HCT116 (cell line): ENCODE measurements around the gene DYNC1LI1.

Source experiments
- CBX3 ChIP-seq: IDR thresholded peaks from 2 replicates; pipeline ENCODE4 v1.6.1; 2012; ENCODE audit warnings: low read depth
- CEBPB ChIP-seq: IDR thresholded peaks from 2 replicates; pipeline ENCODE4 v1.6.1; 2012; ENCODE audit warnings: low read depth
- ELF1 ChIP-seq: IDR thresholded peaks from 2 replicates; pipeline ENCODE4 v1.6.1; 2012; ENCODE audit warnings: low read depth, borderline replicate concordance
- EZH2 ChIP-seq: fragments of 200-600 bp; sonication (generic); IDR thresholded peaks from 2 replicates; pipeline ENCODE4 v1.6.1; 2017; ENCODE audit warnings: antibody characterized with exemption, mixed run types
- FOSL1 ChIP-seq: IDR thresholded peaks from 2 replicates; pipeline ENCODE4 v1.6.1; 2012; ENCODE audit warnings: low read depth
- JUND ChIP-seq: IDR thresholded peaks from 2 replicates; pipeline ENCODE4 v1.6.1; 2012
- POLR2A ChIP-seq: IDR thresholded peaks from 2 replicates; pipeline ENCODE4 v1.7.0; 2011; ENCODE audit warnings: borderline replicate concordance; ENCODE audit not compliant: insufficient read depth, insufficient read length; ENCODE audit errors: extremely low read depth
- POLR2AphosphoS5 ChIP-seq: IDR thresholded peaks from 2 replicates; pipeline ENCODE4 v1.6.1; 2011; ENCODE audit warnings: mild to moderate bottlenecking, low read depth, low read length, moderate library complexity
- RAD21 ChIP-seq: IDR thresholded peaks from 2 replicates; pipeline ENCODE4 v1.6.1; 2012; ENCODE audit warnings: low read depth, mild to moderate bottlenecking
- SIN3A ChIP-seq: IDR thresholded peaks from 2 replicates; pipeline ENCODE4 v1.6.1; 2012; ENCODE audit warnings: low read depth
- SRF ChIP-seq: IDR thresholded peaks from 2 replicates; pipeline ENCODE4 v1.6.1; 2012; ENCODE audit warnings: low read depth
- TCF7L2 ChIP-seq: IDR thresholded peaks from 2 replicates; pipeline ENCODE4 v1.7.0; 2011; ENCODE audit warnings: borderline replicate concordance, inconsistent platforms; ENCODE audit not compliant: insufficient read depth, insufficient read length; ENCODE audit errors: extremely low read depth
- TF ChIP-seq, protein P1 (sequence below), 3 experiments: fragments of 200-600 bp in 1 of 3; sonication (generic) in 1 of 3; IDR thresholded peaks in 2 of 3; conservative IDR thresholded peaks in 1 of 3; 2 replicates each; pipeline ENCODE4 v1.5.1; 2012 to 2017; ENCODE audit warnings: low read depth in 2 of 3, low read length in 2 of 3, antibody characterized with exemption in 1 of 3, borderline replicate concordance in 1 of 3, control low read depth in 1 of 3, mild to moderate bottlenecking in 1 of 3, mixed read lengths in 1 of 3, mixed run types in 1 of 3, moderate library complexity in 1 of 3; ENCODE audit not compliant: insufficient read depth in 1 of 3
- TF ChIP-seq, protein P2 (sequence below): IDR thresholded peaks from 2 replicates; pipeline ENCODE4 v1.6.1; 2012; ENCODE audit warnings: low read depth

DNA sequence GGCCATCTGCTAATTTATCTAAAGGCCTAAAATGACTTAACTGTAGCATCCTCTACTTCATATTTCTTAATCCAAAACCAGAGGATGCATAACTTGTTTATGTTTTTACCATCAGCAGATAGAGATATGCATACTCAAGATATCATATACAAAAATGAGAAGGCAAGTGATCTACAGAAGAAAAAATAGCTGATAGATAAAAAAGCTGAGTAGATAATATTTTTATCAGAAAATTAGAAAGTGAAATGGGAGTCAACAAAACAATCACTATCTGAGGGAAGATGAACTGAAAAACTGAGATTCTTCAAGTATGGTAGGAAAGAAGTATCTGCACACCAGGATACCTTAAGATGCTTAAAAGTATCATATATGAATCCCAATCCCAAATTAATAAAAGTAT lies 25.4 kb downstream of the DYNC1LI1 start:
- TF ChIP-seq, protein P1, sequence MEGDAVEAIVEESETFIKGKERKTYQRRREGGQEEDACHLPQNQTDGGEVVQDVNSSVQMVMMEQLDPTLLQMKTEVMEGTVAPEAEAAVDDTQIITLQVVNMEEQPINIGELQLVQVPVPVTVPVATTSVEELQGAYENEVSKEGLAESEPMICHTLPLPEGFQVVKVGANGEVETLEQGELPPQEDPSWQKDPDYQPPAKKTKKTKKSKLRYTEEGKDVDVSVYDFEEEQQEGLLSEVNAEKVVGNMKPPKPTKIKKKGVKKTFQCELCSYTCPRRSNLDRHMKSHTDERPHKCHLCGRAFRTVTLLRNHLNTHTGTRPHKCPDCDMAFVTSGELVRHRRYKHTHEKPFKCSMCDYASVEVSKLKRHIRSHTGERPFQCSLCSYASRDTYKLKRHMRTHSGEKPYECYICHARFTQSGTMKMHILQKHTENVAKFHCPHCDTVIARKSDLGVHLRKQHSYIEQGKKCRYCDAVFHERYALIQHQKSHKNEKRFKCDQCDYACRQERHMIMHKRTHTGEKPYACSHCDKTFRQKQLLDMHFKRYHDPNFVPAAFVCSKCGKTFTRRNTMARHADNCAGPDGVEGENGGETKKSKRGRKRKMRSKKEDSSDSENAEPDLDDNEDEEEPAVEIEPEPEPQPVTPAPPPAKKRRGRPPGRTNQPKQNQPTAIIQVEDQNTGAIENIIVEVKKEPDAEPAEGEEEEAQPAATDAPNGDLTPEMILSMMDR (IDR thresholded peaks at IDR 0.05 in 2 of 3, conservative IDR thresholded peaks at IDR 0.05 in 1 of 3; ENCODE audit: borderline replicate concordance in 1 of 3, insufficient read depth in 1 of 3, low read depth in 2 of 3, low read length in 2 of 3): no peak
- no peak for TF ChIP-seq CEBPB
- no peak for TF ChIP-seq SIN3A
- TF ChIP-seq POLR2A: no peak
- no peak for TF ChIP-seq ELF1
- no peak for TF ChIP-seq TCF7L2
- no peak for TF ChIP-seq EZH2
- TF ChIP-seq CBX3: no peak
- TF ChIP-seq FOSL1: no peak
- TF ChIP-seq RAD21: no peak
- no peak for TF ChIP-seq POLR2AphosphoS5
- TF ChIP-seq, protein P2, sequence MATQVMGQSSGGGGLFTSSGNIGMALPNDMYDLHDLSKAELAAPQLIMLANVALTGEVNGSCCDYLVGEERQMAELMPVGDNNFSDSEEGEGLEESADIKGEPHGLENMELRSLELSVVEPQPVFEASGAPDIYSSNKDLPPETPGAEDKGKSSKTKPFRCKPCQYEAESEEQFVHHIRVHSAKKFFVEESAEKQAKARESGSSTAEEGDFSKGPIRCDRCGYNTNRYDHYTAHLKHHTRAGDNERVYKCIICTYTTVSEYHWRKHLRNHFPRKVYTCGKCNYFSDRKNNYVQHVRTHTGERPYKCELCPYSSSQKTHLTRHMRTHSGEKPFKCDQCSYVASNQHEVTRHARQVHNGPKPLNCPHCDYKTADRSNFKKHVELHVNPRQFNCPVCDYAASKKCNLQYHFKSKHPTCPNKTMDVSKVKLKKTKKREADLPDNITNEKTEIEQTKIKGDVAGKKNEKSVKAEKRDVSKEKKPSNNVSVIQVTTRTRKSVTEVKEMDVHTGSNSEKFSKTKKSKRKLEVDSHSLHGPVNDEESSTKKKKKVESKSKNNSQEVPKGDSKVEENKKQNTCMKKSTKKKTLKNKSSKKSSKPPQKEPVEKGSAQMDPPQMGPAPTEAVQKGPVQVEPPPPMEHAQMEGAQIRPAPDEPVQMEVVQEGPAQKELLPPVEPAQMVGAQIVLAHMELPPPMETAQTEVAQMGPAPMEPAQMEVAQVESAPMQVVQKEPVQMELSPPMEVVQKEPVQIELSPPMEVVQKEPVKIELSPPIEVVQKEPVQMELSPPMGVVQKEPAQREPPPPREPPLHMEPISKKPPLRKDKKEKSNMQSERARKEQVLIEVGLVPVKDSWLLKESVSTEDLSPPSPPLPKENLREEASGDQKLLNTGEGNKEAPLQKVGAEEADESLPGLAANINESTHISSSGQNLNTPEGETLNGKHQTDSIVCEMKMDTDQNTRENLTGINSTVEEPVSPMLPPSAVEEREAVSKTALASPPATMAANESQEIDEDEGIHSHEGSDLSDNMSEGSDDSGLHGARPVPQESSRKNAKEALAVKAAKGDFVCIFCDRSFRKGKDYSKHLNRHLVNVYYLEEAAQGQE: no peak
- TF ChIP-seq SRF: no peak
- TF ChIP-seq JUND: no peak
